Occipital lobe (tissue), 2 donors: Measurements from ENCODE around the gene GJA3. TPM values are rescaled to one million over a fixed set of nuclear protein-coding genes. Genes with fewer than 3 reads are reported as not detected.

Experiments used
- DNase-seq: peaks from one replicate; lab custom pipeline; 2025; lab: John Stamatoyannopoulos, UW
- total RNA-seq: library from RNA; depleted of rRNA; stranded (reverse); fragments of >200 nt; gene quantifications from one replicate; pipeline ENCODE4 v1.2.3, GENCODE V29; 2014

Gene GJA3
- total RNA-seq = 0.16 TPM

DNA sequence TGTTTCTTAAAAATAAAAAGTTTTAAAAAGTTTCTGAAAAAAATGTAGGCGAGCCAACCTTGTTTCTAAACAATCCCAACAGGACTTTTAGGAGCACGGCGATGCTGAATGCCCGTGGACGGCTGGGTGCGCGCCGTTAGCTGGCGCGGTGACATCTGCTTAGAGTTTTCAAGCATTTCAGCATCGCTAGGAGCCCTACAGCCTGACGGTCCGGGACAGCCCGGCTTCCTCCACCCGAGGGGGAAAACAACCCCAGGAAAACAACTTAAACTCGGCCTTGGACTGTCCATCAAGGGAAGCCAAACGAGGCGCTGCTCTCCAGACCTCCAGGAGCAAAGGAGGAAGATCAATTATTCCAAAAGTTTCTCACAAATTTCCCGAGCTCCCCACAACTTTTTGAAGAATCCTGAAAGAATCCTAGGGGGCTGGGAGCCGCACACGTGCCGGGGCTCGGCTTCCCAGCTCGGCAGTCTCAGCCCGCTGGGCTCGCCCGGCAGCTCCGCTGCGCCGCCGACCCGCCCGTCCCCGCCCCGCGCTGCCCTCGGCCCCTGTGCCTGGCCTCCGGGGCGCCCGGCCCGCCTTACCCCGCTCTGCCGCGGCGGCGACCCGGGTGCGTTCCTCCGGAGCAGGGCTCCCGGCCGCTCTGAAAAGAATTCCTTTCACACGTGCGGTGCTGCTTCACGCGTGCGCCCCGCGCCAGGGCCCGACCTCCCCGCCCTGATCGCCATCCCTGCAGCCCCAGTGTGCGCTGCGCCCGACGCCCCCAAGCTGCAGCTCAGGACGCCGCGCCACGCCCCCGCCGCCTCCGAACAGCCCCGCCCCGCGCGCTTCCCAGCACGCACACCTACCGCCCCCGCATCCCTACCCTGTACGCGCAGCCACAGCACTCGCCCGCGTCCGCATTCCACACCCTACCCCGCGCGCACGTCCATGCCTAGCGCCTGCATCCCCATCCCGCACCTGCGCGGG lies at the start of gene GJA3:
Gene GJA3 (minus strand): TSS at position 747 of the 969 bp plus-strand sequence. CDS start 17,764 bp downstream, outside the sequence.
- no peak for DNase-seq

DNA sequence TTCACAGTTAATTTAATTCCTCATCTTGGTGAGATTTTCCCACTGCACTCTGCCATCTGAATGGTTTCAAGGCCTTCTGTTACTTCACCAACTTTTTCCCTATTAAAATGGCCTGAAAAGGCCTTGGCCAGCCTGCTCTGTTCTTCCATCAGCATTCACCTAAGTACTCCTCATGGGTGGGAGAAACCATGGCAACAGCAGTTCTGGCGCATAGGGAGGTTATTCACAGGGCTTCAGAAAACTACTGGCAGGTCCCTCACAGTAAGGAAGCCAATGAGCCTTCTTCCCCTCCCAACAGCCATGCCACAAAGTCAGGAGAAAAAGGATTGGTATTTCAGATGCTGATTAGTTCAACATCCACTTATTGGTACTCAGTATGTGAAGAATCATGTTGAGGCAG lies 49.1 kb upstream of the GJA3 start:
- DNase-seq = no peak

DNA sequence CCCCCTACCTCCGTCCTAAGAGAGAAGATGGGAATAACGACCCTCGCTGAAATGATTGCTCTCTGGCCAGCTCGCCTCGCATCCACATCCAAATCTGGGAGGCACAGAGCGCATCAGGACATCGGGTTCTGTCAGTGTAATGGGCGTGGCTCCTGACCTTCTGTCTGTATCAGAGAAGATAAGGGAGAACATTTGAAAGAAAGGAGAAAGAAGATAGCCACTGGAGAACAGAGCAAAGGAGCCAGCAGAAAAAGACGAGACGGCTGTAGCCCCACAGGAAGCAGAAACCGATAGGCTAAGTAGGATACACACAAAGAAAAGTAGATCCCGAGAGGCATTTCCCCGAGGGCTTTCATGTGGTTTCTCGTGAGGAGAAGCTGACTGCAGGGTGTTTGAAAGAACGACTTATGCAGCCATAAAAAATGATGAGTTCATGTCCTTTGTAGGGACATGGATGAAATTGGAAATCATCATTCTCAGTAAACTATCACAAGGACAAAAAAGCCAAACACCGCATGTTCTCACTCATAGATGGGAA lies 45.9 kb upstream of the GJA3 start:
- no peak for DNase-seq

DNA sequence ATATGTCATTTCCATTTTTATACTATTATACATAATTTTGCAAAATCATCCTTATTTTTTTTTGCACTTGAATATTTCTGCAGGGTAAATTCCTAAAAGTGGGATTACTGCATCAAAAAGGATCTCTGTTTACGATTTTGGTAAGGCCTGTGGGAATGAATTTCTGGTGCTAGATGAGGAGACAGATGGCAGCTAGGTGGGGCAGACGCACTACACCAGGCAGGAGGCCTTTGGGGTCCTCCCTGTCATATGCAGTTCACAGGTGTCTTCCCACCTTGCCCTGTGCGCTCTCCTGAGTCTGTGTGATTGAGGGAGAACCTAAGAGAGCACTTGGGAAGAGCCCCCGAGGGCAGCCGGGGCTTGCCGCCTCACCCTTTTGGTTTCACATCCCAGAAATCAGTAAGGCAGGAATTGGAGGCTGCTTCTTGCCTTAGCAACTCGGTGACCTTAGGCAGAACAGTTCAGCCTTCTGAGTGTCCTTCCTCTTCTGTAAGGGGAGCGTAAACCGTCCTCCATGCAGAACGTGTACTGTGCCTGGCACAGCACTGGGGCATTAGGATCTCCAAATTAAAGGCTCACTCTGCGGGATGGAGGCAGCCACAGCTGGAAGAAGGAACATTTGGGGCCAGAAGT lies 45.3 kb upstream of the GJA3 start:
- no peak for DNase-seq

DNA sequence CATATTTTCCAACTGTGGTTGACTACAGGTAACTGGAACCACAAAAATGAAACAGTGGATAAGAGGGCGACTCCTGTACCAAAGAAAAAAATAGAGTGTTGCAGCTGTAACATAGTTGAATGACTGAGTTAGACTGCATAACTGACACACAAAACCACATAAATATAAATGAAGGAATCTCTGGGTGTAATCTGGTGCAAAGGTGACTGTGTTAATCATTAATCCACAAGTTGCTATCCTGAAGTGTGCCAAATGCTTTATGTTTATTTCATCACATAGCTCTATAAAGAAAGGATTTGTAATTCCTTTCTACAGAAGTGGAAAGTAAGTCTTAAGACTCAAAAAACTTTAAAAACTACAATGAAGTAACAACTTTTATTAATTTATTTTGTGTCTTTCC lies 37.9 kb upstream of the GJA3 start:
- DNase-seq = no peak

DNA sequence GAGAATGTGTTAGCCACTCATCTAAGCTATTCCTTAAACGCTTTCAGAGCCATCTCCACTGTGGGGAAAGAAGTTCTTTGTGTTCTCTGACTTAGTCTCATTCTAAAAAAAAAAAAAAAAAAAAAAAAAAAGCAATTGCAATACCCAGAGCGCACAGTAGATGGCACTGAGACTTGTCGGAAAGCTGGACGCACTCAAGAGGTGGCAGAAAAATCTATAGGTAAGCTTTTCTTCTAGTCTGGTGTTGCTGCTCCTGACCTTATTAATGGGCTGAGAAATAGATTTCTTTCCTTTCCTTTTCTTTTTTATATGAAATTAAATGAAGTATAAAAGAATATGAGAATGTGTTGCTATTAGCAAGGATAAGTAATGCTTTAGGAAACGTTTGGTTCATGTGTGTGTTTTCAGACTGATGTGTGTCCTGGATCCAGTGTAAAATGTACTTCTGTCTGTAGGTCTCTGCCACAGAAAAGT lies 36.5 kb upstream of the GJA3 start:
- no peak for DNase-seq

DNA sequence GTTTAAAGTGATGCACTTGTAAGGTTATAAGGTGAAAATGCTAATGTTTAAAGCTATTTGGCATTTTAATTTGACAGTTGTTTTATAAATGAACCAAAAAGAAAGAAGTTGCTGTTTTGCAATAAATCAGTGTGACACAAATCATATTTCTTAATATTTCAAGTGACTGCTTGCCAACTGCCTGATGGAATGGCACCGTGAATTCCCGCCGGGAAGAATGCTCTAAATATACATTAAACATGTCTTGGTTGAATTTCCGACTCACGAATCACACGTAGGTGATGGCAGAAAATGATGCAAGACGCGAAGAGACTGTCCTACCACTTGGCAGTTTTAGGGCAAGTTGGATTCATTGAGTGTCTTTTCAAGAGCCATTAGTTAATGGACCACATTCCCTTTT lies 34.9 kb upstream of the GJA3 start:
- DNase-seq = no peak

DNA sequence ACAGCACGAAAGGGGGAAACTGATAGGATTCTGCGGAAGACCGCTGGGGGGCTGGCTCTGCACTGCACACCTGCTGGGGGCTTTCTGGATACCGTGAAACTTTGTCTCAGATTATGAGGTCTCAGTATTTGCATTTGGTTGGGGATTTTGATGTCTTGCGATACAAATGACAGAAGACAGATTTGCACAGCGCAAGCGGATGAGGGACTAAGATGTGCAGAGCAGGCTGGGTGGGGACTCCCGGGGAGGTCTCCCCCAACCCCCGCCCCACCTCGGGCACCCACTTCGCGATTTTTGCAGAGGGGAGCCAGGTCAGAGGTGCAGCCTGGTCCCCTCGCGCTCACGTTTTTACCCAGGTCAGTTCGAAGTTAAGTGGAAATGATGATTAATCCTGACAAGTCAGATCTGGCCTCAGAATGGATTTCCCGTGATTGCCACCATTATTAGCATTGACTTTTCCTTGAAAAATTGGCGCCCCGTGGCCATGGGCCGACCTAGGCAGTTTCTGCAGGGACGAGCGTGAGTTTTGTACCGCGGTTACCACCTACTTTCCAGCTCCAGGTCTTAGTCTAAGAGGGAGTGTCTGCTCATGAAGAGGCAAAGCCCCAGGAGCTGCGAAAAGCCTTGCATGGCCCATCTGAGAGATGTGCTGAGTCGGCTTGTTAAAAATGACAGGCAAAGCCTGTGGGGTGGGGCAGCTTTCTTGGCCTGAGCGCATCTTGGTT lies 33.2 kb upstream of the GJA3 start:
- no peak for DNase-seq

DNA sequence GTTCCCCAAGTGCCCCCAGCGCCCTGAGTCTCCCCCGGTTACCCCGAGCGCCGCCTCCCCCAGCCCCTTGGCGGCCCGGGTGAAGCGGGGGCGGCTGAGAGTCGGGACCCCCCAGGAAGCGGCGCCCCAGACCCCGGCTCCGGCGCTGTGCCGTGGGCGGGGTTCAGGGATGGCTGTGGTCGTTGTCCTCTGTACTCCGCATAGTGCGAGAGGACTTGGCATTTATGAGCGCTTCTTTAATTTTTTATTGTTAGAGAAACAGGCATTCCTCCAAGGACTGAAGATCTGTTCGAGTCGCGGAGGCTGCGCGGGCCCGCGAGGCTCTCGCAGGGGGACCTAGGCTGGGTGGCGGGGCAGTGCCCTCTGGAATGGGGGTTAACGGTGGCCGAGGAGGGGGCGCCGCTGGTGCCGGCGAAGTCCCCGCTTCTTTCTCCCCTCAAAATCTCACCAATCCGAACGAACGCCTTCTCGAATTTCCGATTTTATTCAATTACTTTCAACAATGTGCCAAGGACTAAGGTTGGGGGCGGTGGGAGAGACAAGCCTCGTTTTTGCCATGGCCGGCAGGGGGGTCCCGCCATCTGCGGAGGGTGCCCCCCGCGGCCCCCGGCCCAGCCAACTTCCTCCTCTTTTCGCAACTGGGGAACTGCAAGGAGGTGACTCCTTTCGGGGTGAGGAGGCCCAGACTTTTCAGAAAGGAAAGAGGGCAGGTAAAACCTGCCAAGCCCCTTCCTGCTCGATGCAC lies 32.5 kb upstream of the GJA3 start:
- no peak for DNase-seq

DNA sequence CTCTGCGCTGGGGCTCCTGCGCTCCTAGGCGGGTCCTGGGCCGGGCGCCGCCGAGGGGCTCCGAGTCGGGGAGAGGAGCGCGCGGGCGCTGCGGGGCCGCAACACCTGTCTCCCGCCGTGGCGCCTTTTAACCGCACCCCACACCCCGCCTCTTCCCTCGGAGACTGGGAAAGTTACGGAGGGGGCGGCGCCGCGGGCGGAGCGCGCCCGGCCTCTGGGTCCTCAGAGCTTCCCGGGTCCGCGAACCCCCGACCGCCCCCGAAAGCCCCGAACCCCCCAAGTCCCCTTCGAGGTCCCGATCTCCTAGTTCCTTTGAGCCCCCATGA lies 31.9 kb upstream of the GJA3 start, which contains the start of gene GJB2:
Gene GJB2 (minus strand): TSS at position 103 of the 326 bp plus-strand sequence. CDS start 3,357 bp downstream, outside the sequence.
- DNase-seq = no peak

DNA sequence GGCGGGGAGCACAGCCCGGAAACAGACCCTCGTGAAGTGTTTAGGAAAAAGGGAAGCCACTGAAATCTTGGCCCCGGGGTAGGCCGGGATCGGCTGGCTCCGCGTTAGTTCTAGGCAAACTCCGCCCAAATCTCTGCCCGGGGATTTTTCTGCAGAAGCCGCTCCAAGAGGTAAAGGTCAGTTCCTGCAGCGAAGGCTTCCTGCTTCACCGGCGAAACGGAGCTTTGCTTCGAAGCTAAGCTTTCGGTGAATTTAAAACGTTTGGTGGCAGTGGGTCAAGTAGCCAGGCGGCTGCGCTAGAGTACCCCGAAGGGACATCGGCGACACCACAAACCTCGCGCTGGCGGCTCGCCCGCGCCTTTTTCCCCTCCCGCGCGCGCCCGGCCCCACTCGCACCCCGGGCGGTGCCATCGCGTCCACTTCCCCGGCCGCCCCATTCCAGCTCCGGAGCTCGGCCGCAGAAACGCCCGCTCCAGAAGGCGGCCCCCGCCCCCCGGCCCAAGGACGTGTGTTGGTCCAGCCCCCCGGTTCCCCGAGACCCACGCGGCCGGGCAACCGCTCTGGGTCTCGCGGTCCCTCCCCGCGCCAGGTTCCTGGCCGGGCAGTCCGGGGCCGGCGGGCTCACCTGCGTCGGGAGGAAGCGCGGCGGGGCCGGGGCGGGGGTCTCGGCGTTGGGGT lies 31.4 kb upstream of the GJA3 start:
- no peak for DNase-seq

DNA sequence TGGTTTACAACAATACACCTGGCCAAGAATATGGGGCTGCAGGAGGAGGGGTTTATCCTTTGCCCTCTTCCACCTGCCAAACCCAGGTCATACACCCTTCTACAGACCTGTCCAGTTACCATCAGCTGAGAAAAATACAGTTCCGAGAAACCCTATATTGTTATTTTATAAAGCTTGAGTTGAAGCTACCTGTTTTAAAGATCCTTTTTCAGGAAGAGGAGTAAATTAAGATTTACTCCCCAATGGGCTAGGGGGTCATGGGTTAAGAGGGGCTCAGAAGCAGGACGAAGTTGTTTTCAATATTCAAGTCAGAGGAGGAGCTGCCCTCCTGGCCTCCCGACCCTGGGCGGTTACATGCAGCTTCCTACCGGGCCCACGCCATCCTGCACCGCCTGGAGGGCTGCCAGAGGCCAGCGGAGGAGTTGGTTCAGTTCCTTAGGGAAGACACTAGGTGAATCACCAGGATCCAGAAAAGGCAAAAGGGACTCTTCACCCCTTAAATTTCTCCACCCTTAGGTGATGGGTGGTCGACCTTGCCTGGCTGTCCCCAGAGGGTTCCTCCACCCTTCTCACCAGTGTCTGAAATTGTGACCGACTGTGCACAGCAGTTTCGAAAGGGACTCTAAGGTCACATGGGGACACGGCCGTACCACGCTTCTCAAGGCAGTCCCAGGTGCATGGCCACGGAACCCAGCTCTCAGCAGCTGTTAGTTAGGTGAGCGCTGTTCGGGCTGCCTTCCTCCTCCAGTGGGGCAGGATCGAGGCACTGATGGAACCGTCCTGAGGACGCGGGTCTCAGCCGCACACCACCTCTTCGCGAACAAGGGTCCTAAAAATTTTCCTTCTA lies 30.7 kb upstream of the GJA3 start:
- DNase-seq = no peak

DNA sequence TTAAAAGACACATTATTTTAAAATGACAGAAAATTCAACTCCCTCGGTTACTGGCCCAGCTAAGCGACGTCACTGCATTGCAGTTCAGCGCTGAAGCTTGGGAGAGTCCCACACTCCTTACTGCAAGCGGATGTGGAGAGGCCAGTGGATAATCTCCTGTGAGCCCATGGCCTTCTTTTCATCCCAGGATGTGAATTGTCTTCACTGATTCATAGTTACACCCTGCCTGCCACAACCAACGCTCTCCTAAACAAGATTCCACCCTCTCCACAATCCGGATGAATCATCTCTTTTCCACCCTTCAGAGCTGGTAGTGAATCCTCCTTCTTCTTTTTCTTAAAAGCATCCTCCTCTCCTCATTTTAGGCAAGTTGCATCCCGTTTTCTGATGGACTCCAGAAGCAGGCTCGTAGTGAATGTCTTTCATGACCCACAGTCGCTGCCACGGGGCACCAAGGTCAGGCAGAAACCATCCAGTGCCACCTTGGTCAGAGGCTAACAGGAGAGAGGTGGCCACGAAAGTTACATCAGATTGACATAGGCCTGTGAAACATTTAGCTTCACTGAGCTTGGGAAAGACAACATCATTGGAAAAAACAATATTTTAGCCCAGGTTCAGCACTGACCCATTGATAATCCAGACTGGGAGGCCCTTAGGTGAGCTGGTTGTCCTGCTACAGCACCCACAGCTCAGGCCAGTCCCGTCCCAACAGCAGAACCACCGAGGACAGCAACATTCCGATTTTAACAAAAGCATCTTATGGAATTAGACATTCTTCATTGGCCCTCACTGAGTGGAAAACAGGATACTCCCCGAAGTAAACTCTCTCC lies 29.8 kb upstream of the GJA3 start:
- no peak for DNase-seq

DNA sequence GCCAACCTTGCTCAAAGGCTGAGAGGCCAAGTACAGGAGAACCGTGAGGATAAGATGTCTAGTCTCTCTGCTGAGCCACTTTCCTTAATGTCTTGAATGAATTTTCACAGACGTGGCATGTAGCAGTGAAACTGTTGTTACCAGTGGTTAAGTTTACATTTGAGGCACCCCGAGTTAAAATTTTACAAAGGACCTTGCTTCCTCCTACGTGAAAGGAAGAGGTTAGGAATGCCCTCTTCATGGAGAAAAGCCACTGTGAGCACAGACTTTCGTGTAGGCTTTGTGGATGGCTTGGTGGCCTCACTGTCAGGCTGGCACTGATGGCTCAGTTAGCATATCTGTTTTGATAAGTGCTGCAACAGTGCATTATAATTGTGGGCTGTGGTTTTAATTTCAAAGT lies 29.2 kb upstream of the GJA3 start:
- DNase-seq = no peak

DNA sequence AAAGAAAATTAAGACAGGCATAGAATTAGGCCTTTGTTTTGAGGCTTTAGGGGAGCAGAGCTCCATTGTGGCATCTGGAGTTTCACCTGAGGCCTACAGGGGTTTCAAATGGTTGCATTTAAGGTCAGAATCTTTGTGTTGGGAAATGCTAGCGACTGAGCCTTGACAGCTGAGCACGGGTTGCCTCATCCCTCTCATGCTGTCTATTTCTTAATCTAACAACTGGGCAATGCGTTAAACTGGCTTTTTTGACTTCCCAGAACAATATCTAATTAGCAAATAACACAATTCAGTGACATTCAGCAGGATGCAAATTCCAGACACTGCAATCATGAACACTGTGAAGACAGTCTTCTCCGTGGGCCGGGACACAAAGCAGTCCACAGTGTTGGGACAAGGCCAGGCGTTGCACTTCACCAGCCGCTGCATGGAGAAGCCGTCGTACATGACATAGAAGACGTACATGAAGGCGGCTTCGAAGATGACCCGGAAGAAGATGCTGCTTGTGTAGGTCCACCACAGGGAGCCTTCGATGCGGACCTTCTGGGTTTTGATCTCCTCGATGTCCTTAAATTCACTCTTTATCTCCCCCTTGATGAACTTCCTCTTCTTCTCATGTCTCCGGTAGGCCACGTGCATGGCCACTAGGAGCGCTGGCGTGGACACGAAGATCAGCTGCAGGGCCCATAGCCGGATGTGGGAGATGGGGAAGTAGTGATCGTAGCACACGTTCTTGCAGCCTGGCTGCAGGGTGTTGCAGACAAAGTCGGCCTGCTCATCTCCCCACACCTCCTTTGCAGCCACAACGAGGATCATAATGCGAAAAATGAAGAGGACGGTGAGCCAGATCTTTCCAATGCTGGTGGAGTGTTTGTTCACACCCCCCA lies 28.1 kb upstream of the GJA3 start:
- DNase-seq = no peak

DNA sequence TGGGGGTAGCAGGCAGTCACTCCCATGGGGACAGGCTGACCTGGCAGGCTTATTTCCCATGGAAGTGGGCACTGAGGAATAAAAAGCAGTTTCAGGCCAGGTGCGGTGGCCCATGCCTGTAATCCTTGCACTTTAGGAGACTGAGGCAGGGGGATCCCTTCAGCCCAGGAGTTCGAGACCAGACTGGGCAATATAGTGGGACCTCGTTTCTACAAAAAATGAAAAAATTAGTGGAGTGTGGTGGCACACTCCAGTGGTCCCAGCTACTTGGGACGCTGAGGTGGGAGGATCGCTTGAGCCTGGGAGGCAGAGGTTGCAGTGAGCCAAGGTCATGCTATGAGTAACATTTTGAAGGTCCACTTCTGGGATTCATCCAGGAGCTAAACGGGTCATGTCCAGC lies 25.9 kb upstream of the GJA3 start:
- no peak for DNase-seq

DNA sequence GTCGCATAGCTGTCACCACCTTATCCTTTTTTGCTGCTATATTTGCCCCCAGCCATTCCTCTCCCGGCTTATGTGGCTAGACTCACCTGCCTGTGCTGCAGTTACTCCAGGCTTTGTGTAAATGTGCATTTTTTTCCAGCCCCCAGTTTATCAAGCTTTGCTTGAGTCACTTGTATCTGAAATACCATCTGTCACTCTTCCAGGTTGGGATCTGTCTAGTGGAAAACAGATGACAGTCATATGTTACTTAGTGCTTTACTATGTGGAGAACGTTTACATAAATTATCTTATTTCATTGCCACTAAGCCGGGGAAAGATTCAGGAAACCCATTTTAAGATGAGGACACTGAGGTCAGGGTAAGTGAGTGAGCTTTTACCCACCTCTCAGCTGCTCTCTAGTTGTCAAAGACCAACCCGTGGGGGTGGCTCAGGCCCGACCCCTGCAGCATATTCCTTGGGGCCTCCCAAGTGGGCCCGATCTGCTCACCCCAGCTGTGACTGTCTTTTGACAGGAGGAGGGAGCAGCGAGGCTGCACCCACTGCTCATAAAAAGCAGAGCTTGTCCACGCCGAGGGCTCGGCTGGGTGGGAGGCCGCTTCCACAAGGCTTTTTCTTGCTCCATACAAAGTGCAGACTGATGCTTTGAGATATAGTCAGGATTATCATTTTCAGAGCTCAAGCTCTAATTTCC lies 24.7 kb upstream of the GJA3 start:
- no peak for DNase-seq
